HepG2 (cell line): ENCODE measurements around the gene MB21D2. TPM values are rescaled to one million over a fixed set of nuclear protein-coding genes. Genes with fewer than 3 reads are reported as not detected.

Experiments used
- GATA4 ChIP-seq: sonication (generic); IDR thresholded peaks from 2 replicates; pipeline ENCODE4 v1.6.1; 2016; ENCODE audit warnings: antibody characterized with exemption, low read depth, borderline replicate concordance
- HIVEP1 ChIP-seq: sonication (generic); formaldehyde crosslinking; IDR thresholded peaks from 2 replicates; pipeline ENCODE4 v1.4.0; 2020; ENCODE audit warnings: mild to moderate bottlenecking, missing genetic modification reagents
- KMT2A ChIP-seq: sonication (generic); formaldehyde crosslinking; IDR thresholded peaks from 2 replicates; pipeline ENCODE4 v1.4.0; 2020; ENCODE audit warnings: missing genetic modification reagents
- MIER2 ChIP-seq: IDR thresholded peaks from 2 replicates; pipeline ENCODE4 v1.6.1; 2016; ENCODE audit warnings: missing biosample characterization, missing genetic modification reagents
- MXI1 ChIP-seq: IDR thresholded peaks from 3 replicates; pipeline ENCODE4 v1.6.1; 2012; ENCODE audit warnings: low read depth, low read length, inconsistent platforms, borderline replicate concordance
- NFIC ChIP-seq: IDR thresholded peaks from 2 replicates; pipeline ENCODE4 v1.6.1; 2012; ENCODE audit warnings: mild to moderate bottlenecking, low read length, inconsistent platforms
- NFKB2 ChIP-seq: sonication (generic); formaldehyde crosslinking; IDR thresholded peaks from 2 replicates; pipeline ENCODE4 v1.4.0; 2020; ENCODE audit warnings: missing genetic modification reagents, borderline replicate concordance
- NFKBIZ ChIP-seq: IDR thresholded peaks from 2 replicates; pipeline ENCODE4 v1.6.1; 2018; ENCODE audit warnings: missing genetic modification reagents, missing compliant biosample characterization
- PHF5A ChIP-seq: IDR thresholded peaks from one replicate; pipeline ENCODE4 v1.6.1; 2018; ENCODE audit warnings: low read depth, missing genetic modification reagents; ENCODE audit not compliant: unreplicated experiment
- SIN3B ChIP-seq: fragments of 150-350 bp; IDR thresholded peaks from 2 replicates; pipeline ENCODE4 v1.6.1; 2014; ENCODE audit warnings: low read length
- SIX4 ChIP-seq: sonication (generic); formaldehyde crosslinking; IDR thresholded peaks from 2 replicates; pipeline ENCODE4 v1.4.0; 2020; ENCODE audit warnings: missing genetic modification reagents
- TBX3 ChIP-seq: fragments of 450-650 bp; IDR thresholded peaks from 2 replicates; pipeline ENCODE4 v1.6.1; 2017; ENCODE audit warnings: antibody characterized with exemption, mild to moderate bottlenecking, inconsistent platforms, borderline replicate concordance
- ZNF34 ChIP-seq: sonication (generic); formaldehyde crosslinking; IDR thresholded peaks from 2 replicates; pipeline ENCODE4 v1.4.0; 2020; ENCODE audit warnings: mild to moderate bottlenecking, missing genetic modification reagents, borderline replicate concordance
- ZNF556 ChIP-seq: sonication (generic); formaldehyde crosslinking; IDR thresholded peaks from 2 replicates; pipeline ENCODE4 v1.4.0; 2020; ENCODE audit warnings: mild to moderate bottlenecking, missing genetic modification reagents, borderline replicate concordance
- ZNF672 ChIP-seq: sonication (generic); formaldehyde crosslinking; IDR thresholded peaks from 2 replicates; pipeline ENCODE4 v1.8.1; 2022; ENCODE audit warnings: missing genetic modification reagents
- ZNF747 ChIP-seq: sonication (generic); formaldehyde crosslinking; IDR thresholded peaks from 2 replicates; pipeline ENCODE4 v1.8.1; 2023; ENCODE audit warnings: missing genetic modification reagents, mild to moderate bottlenecking, borderline replicate concordance
- ZNF839 ChIP-seq: sonication (generic); formaldehyde crosslinking; IDR thresholded peaks from 2 replicates; pipeline ENCODE4 v1.4.0; 2020; ENCODE audit warnings: missing genetic modification reagents, mild to moderate bottlenecking, borderline replicate concordance
- polyA plus RNA-seq, 8 experiments: library from polyadenylated mRNA; depleted of rRNA in 3 of 8; stranded (reverse) in 7 of 8; unstranded in 1 of 8; fragments of >200 nt; fragmentation: Illumina TruSeq in 4 of 8; extraction: Trizol in 4 of 8; gene quantifications; 2 replicates each; pipeline versions ENCODE4 v1.2.1 to v1.2.3, GENCODE V29; 2011 to 2016; ENCODE audit warnings: low read depth in 4 of 8, missing spikeins in 1 of 8, mixed read lengths in 1 of 8; ENCODE audit not compliant: insufficient read depth in 1 of 8
- total RNA-seq, 5 experiments: library from RNA; depleted of rRNA; stranded (reverse); fragments of >200 nt; fragmentation: Illumina TruSeq; extraction: Trizol; gene quantifications; 2 replicates each; pipeline ENCODE4 v1.2.3, GENCODE V29; 2016; ENCODE audit warnings: low read depth in 1 of 5
- TF ChIP-seq, protein P1 (sequence below): IDR thresholded peaks from 2 replicates; pipeline ENCODE4 v1.6.1; 2016
- TF ChIP-seq, protein P2 (sequence below): sonication (generic); formaldehyde crosslinking; IDR thresholded peaks from 2 replicates; pipeline ENCODE4 v1.5.1; 2020; ENCODE audit warnings: mild to moderate bottlenecking, missing genetic modification reagents
- TF ChIP-seq, protein P3 (sequence below): sonication (generic); formaldehyde crosslinking; IDR thresholded peaks from 2 replicates; pipeline ENCODE4 v1.4.0; 2020; ENCODE audit warnings: missing genetic modification reagents
- TF ChIP-seq, protein P4 (sequence below): fragments of 450-650 bp; IDR thresholded peaks from 2 replicates; pipeline ENCODE4 v1.6.1; 2017
- TF ChIP-seq, protein P5 (sequence below): IDR thresholded peaks from 2 replicates; pipeline ENCODE4 v1.6.1; 2012; ENCODE audit warnings: low read depth, low read length, improper control_type of control experiment
- TF ChIP-seq, protein P6 (sequence below): sonication (generic); formaldehyde crosslinking; IDR thresholded peaks from 2 replicates; pipeline ENCODE4 v1.4.0; 2020; ENCODE audit warnings: missing genetic modification reagents, borderline replicate concordance

The MB21D2 gene
- total and polyA plus RNA-seq, 2 of the 13 experiments (the other 11 are each of a cell fraction or from before 2014, with no cell fraction given): 0.90 to 1.6 TPM

DNA sequence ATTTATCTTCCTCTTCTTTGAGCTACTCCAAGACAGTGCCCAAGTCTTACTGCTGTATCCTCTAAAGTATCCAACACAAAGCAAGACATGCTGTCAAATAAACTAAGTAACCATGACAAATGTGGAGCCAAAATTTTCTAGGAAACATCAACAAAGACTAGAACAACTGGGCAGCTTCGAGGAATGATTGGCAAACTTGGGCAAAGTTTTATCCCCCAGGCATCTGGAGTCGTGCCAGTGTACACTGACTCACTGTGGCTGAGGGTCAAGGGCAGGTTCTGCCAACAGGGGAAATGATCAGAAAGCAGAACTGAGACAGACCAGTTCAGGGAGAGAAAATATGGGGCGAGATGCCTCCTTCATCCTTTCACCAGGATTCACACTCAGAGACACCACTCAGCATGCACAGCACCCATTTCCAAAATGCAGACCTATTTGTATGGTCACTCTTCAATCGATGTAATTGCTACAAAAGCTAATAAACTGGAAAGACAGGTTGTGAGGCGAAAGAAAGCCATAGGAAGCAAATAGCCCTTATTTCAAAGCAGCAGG, 65.8 kb downstream of the MB21D2 start (continued):
- TF ChIP-seq, protein P1, sequence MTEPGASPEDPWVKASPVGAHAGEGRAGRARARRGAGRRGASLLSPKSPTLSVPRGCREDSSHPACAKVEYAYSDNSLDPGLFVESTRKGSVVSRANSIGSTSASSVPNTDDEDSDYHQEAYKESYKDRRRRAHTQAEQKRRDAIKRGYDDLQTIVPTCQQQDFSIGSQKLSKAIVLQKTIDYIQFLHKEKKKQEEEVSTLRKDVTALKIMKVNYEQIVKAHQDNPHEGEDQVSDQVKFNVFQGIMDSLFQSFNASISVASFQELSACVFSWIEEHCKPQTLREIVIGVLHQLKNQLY (CRISPR knock-in tag): no peak
- TF ChIP-seq TBX3 (peak; percentile 74; the same call in 1 of the 2 replicates), MIER2 (CRISPR knock-in tag) (no peak), SIX4 (CRISPR knock-in tag) (no peak), ZNF556 (CRISPR knock-in tag) (no peak), NFIC (peak; percentile 98), MXI1 (no peak), SIN3B (no peak), NFKB2 (no peak), NFKBIZ (CRISPR knock-in tag) (0 out of 2 replicates have a peak, but pooled peaks have one; percentile 54), ZNF34 (CRISPR knock-in tag) (no peak), PHF5A (CRISPR knock-in tag) (no peak), GATA4 (no peak), ZNF747 (CRISPR knock-in tag) (no peak), ZNF839 (no peak), ZNF672 (no peak), HIVEP1 (CRISPR knock-in tag) (no peak), KMT2A (CRISPR knock-in tag) (no peak)
- TF ChIP-seq, protein P2, sequence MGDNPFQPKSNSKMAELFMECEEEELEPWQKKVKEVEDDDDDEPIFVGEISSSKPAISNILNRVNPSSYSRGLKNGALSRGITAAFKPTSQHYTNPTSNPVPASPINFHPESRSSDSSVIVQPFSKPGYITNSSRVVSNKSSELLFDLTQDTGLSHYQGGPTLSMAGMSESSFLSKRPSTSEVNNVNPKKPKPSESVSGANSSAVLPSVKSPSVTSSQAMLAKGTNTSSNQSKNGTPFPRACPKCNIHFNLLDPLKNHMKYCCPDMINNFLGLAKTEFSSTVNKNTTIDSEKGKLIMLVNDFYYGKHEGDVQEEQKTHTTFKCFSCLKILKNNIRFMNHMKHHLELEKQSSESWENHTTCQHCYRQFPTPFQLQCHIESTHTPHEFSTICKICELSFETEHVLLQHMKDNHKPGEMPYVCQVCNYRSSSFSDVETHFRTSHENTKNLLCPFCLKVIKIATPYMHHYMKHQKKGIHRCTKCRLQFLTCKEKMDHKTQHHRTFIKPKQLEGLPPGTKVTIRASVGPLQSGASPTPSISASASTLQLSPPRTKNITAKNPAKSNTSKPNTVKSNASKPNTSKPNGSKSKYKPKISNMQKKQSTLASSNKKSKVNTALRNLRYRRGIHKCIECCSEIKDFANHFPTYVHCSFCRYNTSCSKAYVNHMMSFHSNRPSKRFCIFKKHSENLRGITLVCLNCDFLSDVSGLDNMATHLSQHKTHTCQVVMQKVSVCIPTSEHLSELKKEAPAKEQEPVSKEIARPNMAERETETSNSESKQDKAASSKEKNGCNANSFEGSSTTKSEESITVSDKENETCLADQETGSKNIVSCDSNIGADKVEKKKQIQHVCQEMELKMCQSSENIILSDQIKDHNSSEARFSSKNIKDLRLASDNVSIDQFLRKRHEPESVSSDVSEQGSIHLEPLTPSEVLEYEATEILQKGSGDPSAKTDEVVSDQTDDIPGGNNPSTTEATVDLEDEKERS (CRISPR knock-in tag): no peak
- TF ChIP-seq, protein P3, sequence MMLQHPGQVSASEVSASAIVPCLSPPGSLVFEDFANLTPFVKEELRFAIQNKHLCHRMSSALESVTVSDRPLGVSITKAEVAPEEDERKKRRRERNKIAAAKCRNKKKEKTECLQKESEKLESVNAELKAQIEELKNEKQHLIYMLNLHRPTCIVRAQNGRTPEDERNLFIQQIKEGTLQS (CRISPR knock-in tag): no peak; the same call in 1 of the 2 replicates
- TF ChIP-seq, protein P4, sequence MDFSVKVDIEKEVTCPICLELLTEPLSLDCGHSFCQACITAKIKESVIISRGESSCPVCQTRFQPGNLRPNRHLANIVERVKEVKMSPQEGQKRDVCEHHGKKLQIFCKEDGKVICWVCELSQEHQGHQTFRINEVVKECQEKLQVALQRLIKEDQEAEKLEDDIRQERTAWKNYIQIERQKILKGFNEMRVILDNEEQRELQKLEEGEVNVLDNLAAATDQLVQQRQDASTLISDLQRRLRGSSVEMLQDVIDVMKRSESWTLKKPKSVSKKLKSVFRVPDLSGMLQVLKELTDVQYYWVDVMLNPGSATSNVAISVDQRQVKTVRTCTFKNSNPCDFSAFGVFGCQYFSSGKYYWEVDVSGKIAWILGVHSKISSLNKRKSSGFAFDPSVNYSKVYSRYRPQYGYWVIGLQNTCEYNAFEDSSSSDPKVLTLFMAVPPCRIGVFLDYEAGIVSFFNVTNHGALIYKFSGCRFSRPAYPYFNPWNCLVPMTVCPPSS: no peak
- TF ChIP-seq, protein P5, sequence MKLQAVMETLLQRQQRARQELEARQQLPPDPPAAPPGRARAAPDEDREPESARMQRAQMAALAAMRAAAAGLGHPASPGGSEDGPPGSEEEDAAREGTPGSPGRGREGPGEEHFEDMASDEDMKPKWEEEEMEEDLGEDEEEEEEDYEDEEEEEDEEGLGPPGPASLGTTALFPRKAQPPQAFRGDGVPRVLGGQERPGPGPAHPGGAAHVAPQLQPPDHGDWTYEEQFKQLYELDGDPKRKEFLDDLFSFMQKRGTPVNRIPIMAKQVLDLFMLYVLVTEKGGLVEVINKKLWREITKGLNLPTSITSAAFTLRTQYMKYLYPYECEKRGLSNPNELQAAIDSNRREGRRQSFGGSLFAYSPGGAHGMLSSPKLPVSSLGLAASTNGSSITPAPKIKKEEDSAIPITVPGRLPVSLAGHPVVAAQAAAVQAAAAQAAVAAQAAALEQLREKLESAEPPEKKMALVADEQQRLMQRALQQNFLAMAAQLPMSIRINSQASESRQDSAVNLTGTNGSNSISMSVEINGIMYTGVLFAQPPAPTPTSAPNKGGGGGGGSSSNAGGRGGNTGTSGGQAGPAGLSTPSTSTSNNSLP: no peak
- TF ChIP-seq, protein P6, sequence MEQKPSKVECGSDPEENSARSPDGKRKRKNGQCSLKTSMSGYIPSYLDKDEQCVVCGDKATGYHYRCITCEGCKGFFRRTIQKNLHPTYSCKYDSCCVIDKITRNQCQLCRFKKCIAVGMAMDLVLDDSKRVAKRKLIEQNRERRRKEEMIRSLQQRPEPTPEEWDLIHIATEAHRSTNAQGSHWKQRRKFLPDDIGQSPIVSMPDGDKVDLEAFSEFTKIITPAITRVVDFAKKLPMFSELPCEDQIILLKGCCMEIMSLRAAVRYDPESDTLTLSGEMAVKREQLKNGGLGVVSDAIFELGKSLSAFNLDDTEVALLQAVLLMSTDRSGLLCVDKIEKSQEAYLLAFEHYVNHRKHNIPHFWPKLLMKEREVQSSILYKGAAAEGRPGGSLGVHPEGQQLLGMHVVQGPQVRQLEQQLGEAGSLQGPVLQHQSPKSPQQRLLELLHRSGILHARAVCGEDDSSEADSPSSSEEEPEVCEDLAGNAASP (CRISPR knock-in tag): peak; percentile 85; the same call in 1 of the 2 replicates
